Fibroblast of the aortic adventitia (primary cell): ENCODE data around the gene RETREG1. TPM values are rescaled to one million over a fixed set of nuclear protein-coding genes. Genes with fewer than 3 reads are reported as not detected.
A peak's percentile ranks its signal among the peaks of the same experiment; 100 is the strongest.

Source experiments
- DNase-seq: peaks from one replicate; pipeline ENCODE4 v3.0.0-alpha.2; 2010; ENCODE audit warnings: low read depth
- H3K4me3 ChIP-seq: 2 replicates; pipeline ENCODE4 v1.5.1; 2011; ENCODE audit warnings: low read depth, mild to moderate bottlenecking, control low read depth, low read length, moderate library complexity
- total RNA-seq: library from RNA; depleted of rRNA; stranded (reverse); fragments of >200 nt; gene quantifications from 2 replicates; pipeline ENCODE4 v1.2.3, GENCODE V29; 2012; ENCODE audit warnings: low replicate concordance
- TF ChIP-seq, protein P1 (sequence below): IDR thresholded peaks from 2 replicates; pipeline ENCODE4 v1.5.1; 2011; ENCODE audit warnings: mild to moderate bottlenecking, low read length, control low read depth, inconsistent platforms; ENCODE audit not compliant: insufficient read depth

The RETREG1 gene
- total RNA-seq, 1 donor: 0.99 TPM

DNA sequence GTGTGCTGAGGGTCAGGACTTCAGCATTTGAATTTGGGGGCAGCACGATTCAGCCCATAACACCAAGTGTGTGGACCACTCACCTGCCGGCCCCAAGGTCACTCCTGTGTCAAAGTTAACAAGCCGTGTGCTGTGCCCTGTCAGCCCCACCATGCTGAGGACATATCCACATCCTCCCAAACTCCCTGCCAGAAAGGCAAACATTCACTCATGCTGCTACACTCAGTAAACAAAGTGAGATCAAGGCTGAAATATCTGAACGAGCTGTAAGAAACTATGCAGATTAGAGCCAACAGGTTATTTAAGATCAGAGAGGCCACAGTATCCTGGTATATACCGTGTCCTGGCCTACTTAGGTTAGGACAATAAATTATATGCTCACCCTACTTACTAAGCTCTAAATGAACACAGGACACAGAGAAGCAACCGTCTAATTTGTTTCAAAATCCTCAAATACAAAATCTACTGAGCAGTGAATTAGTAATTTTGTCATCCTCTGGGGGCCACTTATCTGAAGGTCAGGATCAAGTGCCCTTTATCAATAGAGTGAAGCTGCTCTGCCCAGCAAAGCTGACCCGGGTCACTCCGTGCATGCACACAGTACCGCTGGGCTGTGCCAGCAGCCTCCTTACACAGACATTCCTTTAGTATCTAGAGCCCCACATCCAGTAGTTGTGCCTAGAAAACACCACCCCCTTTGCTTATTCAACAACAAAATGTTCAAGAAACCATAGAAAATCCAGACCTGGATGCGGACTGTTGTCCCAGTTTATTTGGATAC lies 28.2 kb downstream of the RETREG1 start:
- TF ChIP-seq, protein P1, sequence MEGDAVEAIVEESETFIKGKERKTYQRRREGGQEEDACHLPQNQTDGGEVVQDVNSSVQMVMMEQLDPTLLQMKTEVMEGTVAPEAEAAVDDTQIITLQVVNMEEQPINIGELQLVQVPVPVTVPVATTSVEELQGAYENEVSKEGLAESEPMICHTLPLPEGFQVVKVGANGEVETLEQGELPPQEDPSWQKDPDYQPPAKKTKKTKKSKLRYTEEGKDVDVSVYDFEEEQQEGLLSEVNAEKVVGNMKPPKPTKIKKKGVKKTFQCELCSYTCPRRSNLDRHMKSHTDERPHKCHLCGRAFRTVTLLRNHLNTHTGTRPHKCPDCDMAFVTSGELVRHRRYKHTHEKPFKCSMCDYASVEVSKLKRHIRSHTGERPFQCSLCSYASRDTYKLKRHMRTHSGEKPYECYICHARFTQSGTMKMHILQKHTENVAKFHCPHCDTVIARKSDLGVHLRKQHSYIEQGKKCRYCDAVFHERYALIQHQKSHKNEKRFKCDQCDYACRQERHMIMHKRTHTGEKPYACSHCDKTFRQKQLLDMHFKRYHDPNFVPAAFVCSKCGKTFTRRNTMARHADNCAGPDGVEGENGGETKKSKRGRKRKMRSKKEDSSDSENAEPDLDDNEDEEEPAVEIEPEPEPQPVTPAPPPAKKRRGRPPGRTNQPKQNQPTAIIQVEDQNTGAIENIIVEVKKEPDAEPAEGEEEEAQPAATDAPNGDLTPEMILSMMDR: no peak
- DNase-seq: no peak
- no peak overlapping the region for H3K4me3 ChIP-seq

GRCh38 chr5:16586556-16586955 lies 30.2 kb downstream of the RETREG1 start:
- TF ChIP-seq, protein P1: no peak
- DNase-seq: no peak
- H3K4me3 ChIP-seq: no peak overlapping the region

- DNase-seq: no peak
Measured at GRCh38 chr5:16585041-16585667, 31.6 kb downstream of the RETREG1 start.

GRCh38 chr5:16582081-16582480 lies 34.7 kb downstream of the RETREG1 start:
- TF ChIP-seq, protein P1: no peak
- no peak for DNase-seq
- no peak overlapping the region for H3K4me3 ChIP-seq

More at GRCh38 chr5:16585041-16585667, 31.6 kb downstream of the RETREG1 start:
- H3K4me3 ChIP-seq: no peak overlapping the region
- TF ChIP-seq, protein P1: peak; percentile 26

DNA sequence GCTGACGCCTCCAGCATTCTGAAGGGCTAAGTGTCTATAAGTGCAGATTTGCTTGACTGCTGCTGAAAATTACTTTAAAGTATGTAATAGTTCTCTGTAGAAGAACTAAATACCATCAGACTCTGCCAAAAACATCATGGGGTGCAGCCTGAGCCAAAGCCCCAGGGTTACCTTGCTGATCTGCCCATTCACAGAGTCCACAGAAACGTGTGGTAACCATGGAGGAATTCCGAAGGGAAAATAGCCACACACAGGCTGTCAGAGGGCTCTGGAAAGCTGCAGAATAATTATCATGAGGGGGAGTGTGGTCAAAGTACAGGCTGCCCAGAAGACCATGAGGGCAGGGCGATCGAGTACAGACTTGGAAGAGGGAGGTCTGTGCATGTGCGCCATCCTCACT lies 36.4 kb downstream of the RETREG1 start:
- no peak overlapping the region for H3K4me3 ChIP-seq
- DNase-seq: no peak
- TF ChIP-seq, protein P1: no peak

GRCh38 chr5:16579142-16579847 lies 37.5 kb downstream of the RETREG1 start:
- H3K4me3 ChIP-seq: no peak overlapping the region
- TF ChIP-seq, protein P1: no peak
- DNase-seq: no peak
